Tongue (tissue), 2 donors: Measurements from ENCODE around the gene C1QTNF6. TPM values are rescaled to one million over a fixed set of nuclear protein-coding genes. Genes with fewer than 3 reads are reported as not detected.
"Not testable (repeated sequence)": the region's sequence is repeated elsewhere in the genome, so short reads cannot be mapped to it uniquely, and the experiment has no call there.

Experiments used
- DNase-seq: peaks from one replicate; pipeline ENCODE4 v3.0.0-alpha.2; 2015
- total RNA-seq: library from RNA; depleted of rRNA; stranded (reverse); fragments of >200 nt; gene quantifications from one replicate; pipeline ENCODE4 v1.2.3, GENCODE V29; 2014

The C1QTNF6 gene
- total RNA-seq, 1 donor from 2014 or later: 8.9 TPM

DNA sequence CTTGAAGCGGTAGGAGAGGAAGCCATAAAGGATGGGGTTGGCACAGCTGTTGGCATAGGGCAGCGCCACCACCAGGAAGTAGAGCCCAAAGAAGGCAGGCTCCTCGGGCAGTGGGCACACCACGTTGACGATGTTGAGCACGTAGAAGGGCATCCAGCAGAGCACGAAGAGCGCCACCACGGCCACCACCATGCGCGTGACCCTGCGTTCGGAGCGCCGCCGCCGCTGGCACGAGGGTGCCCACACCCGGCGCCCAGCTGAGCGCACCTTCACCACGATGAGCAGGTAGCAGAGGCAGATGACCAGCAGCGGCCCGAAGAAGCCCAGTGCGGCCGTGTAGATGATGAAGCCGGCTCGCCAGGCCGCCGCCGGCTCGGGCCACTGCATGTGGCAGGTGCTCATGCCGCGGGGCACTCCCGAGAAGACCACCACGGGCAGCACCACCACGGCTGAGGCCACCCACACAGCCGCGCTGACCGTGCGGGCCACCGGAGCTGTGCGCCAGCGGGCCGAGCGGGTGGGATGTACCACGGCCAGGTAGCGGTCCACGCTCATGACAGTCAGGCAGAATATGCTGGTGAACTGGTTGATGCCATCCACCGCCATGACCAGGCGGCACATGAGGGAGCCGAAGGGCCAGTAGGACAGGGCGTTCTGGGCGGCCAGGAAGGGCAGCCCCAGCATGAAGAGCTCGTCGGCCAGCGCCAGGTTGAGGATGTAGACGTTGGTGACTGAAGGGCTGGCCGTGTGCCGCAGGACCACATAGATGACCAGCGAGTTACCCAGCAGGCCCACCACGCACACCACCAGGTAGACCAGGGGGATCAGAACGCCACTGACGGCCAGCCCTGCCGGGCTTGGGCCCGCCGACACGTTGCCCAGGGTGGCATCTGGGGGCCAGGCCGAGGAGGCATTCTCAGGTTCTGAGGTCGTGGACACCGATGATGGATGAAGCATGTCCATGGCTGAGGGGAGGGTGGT lies 19.1 kb upstream of the C1QTNF6 start:
- no peak for DNase-seq

- DNase-seq: no peak
Measured at GRCh38 chr22:37206118-37206840, 18.2 kb upstream of the C1QTNF6 start.

GRCh38 chr22:37205046-37205445 lies 17.0 kb upstream of the C1QTNF6 start:
- DNase-seq: no peak

DNA sequence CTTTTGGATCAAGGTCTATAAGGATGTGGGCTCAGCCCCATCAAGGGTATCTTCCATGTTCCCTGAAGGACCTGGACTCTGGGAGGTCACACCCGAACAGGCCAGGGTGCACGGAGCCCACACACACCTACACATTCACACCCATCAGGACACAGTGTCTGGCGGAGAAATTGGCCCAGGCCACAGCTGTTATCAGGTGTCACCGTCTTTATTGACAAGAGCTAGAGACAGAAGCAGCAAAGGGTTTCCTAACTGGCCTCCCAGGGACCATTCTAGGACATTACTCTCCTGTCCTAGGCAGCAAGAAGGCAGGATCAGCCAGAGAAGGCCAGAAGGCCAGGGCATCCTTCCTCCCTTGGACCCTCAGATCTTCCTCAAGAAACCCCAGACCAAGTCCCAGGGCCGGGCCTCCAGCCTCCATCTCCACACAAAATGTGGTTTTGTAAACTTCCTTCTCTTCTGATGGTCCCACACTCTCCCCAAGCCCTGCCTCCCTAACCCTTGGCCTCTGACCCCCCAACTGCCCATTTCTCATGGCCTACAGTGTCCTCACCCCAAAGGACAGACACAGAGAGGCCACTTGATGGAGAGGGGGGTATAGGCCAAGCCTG lies 16.1 kb upstream of the C1QTNF6 start:
- no peak for DNase-seq

DNA sequence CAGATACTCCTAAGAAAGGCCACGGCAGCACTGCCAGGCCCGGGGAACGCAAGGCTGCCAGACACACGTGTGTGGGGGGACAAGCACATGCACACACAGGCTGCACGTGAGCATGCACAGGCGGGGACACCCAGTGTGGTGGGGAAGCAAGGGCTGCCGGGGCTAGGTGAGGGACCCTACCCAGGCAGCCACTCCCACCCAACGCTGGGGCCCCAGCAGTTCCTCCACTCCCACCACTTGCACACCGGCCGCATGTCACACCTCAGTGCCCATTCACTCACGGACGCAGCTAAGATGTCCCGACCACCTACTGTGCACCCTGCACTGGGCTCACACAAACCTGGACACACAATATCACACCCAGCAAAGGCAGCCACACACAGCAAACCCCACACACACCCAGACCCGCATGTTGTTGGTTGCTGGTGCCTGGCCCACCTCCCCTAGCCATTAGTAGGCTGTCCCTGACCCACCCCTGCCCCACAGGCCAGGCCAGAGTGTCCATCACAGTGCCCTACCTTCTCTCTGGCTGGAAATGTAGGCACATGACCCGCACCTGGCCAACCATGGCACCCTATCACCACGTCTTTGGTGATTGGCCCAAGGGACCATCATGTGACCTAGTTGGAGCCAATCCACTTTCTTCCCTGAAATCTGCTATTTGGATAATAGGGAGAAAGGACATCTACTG lies 15.5 kb upstream of the C1QTNF6 start:
- DNase-seq: no peak

- DNase-seq: no peak
Measured at GRCh38 chr22:37202716-37203115, 14.7 kb upstream of the C1QTNF6 start.

DNA sequence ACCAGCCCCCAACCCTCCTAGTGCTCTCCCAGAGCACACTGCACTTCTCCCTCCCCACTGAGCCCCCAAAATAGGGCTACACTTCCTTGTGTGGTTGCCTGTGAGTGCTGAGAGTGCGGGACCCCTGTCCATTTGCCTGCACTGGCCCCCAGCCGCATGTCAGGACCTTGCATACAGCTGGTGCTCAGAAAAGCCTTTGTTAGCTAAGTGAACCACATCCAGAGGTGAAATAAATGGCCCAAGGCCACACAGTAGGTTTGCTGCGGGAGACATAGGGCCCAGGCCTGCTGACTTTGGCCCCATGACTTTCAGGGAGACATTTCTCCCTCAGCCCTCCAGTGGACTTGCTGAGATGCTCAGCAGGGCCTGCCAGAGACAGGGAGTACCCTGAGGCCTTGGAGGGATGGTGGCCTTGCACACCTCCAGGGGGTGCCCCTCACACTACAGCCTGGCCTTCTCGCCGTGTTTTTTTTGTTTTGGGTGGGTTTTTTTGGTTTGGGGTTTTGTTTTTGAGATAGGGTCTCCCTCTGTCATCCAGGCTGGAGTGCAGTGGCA lies 14.0 kb upstream of the C1QTNF6 start:
- no peak for DNase-seq

DNA sequence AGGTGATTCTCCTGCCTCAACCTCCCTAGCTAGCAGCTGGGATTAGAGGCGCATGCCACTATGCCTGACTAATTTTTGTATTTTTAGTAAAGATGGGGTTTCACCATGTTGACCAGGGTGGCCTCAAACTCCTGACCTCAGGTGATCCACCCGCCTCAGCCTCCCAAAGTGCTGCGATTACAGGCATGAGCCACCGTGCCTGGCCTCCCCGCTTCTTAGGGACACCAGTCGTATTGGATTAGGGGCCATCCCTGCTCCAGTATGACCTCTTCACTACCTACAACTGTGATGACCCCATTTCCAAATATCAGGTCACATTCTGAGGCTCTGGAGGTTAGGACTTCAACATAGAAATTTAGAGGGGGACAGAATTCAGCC lies 13.4 kb upstream of the C1QTNF6 start:
- DNase-seq: not testable (repeated sequence)

GRCh38 chr22:37199760-37200108 lies 11.7 kb upstream of the C1QTNF6 start:
- DNase-seq: no peak

DNA sequence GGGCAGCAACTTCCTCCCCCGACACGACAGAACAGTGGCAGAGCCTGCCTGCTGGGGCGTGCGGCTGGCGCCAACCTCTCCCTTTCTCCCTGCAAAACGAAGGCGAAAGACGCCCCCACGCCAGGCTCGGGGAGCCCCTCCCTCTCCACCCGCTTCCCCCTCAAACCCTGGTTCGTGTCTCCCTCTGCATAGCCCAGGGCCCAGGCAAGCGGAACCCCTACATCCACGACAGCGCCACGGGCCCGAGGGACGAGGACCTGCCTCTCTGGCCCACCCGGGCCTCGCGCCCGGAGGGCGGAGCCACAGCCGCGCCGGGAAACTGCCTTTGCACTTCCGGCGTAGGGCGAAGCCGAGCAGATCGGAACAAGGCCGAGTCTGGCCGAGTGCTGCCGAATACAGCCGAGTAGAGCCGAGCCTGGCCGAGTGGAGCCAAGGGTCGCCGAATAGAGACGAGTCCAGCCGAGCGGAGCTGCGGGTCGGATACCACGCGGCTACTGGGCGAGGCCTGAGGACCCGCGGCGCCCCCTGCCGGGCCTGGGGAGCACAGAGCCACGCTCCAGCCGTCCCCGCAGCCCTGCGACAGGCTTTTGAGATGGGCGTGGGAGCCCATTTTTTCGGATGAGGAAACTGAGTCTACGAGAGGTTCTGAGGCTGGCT lies 11.2 kb upstream of the C1QTNF6 start:
- peak; percentile 99 for DNase-seq

DNA sequence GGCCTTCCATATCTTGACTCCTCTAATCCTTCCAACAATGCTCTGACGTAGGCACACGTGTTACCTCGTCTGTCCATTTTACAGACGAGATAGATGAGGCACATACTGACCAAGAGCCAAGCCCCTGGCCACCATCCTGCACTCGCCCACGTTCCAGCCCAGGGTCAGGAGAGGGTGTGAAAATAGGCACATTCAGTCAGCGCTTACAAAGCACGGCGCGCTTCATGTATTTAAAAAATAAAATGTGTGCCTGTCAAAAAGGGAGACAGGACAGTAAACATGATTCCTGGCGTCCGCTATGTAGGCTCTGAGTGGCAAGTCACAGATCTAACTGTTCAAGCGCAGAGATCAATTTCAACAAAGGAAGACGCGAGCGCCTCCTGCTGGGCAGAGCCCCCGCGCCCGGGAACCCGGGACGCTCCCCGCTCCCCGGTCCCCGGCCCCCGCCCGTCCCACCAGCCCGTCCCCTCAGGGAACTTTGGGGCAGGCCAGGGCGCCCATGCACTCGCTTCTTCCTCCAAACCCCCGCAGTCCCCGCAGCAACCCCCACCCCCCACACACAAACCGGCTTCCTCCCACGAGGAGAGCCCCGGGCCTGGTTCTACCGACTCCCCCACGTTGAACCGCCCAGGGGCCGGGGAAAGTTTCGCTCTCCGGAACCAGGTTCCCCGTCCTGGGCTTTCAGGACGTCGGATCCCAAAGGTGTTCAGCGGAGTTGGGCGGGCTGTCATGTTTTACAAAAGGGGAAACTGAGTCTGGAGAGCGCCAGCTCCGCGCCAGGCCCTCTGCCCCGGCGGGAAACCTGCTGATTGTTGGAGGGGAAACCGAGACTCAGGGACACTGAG lies 10.4 kb upstream of the C1QTNF6 start:
- DNase-seq: peak; percentile 88

DNA sequence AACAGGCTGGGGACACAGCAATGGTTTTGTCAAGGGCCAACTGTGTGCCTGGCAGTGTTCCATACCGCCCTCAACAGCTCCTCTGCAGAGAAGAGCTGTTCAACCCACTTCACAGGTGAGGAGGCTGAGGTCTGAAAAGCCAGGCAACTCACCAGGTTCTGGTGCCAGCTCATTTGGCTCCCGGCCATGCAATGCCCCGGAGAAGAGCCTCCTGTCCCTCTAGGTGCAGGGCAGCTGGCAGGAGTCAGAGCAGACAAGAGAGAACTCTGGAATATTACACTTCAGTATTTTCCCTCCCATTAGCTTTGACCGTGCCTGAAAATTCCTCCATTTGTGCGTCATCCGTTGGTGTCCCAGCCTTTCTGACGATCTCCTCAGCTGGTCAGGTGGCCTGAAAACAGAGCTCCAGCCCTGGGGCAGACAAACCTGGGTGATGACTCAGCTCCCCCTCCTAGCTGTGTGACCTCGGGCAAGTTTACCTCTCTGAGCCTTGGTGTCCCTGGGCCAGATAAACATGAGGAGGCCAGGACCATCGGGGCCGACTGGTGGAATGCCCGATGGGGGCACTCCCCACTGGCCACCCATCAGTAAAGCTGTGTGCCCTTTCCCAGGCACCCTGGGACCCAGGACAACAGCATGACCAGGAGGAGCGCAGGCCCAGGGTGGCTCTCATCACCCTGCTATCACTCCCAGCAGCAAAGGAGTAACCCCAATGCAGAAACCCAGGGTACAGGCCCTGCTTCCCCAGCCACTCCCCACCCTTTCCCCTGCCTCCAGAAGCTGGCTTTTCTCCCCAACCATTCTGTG lies 9.6 kb upstream of the C1QTNF6 start:
- no peak for DNase-seq

GRCh38 chr22:37196539-37197450 lies 8.7 kb upstream of the C1QTNF6 start:
- DNase-seq: peak; percentile 50

- no peak for DNase-seq
Measured at GRCh38 chr22:37195921-37196320, 7.9 kb upstream of the C1QTNF6 start.

GRCh38 chr22:37194750-37195149 lies 6.7 kb upstream of the C1QTNF6 start:
- DNase-seq: no peak

DNA sequence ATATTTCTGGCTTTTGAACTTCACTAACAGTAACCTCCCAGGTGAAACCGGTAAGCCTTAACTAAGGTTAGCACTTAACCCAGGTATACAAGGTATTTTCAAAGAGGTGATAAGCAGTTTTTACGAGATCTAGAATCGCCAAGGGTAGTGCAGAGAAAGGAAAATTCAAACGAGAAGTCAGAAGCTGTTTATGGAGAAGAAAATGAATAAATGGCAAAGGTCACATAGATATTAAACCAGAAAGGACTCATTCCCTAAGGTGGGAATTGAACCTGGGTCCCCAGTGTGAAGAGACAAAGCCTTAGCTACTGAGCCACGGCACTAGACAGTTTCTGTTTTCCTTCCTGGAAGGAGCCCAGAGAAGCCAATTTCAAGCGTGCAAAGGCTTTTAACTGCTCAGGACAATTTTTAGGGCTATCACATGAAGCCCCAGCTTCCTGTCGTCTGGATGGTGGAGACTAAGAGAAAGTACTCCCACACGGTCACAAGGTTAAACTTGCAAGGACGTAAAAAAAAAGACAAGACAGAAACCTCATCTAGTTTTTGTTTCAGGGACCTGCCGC lies 5.7 kb upstream of the C1QTNF6 start:
- DNase-seq: peak; percentile 35

DNA sequence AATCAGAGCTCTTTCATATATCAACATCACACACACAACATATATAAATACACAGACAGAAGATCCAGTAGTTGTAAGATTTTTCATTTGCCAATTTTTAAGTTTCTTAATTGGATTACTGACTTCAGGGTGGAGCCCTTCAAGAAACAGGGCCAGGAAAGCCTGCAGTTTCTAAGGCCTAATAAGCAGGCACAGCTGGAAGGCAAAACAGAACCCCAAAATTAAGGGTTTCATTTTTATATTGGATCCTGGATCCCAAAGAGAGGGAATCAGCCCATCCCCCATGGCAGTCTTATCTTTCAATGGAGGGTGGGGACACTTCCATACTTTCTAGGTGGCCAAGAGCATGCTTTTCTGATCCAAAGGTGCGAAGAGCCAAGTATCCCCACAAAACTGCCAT lies 4.7 kb upstream of the C1QTNF6 start:
- DNase-seq: no peak

- no peak for DNase-seq
Measured at GRCh38 chr22:37192204-37192603, 4.2 kb upstream of the C1QTNF6 start.
